Measurements from ENCODE around the gene SCNN1G.

GRCh38 chr16:23164736-23165135 is 17.8 kb upstream of the SCNN1G start:
- TF ChIP-seq CTCF (conservative IDR thresholded peaks at IDR 0.05 in 1 of 2, IDR thresholded peaks at IDR 0.05 in 1 of 2; ENCODE audit: low read depth in 1 of 2, low read length in 2 of 2) (no peak), EZH2 (IDR thresholded peaks at IDR 0.05; ENCODE audit: low read length, missing control alignments) (no peak)

All from fibroblast of lung (primary cell).